Epithelial cell of esophagus (primary cell): ENCODE results near the gene SEMA4D.
A peak's percentile ranks its signal among the peaks of the same experiment; 100 is the strongest.

ENCODE experiments used
- DNase-seq: peaks from one replicate; pipeline ENCODE4 v3.0.0; 2010; ENCODE audit warnings: low read depth
- H3K4me3 ChIP-seq: 2 replicates; pipeline ENCODE4 v1.5.1; 2011; ENCODE audit warnings: mild to moderate bottlenecking, low read length, control low read depth
- TF ChIP-seq, protein P1 (sequence below): IDR thresholded peaks from 2 replicates; pipeline ENCODE4 v1.5.1; 2011; ENCODE audit warnings: low read depth, mild to moderate bottlenecking, low read length, control low read depth, inconsistent platforms; ENCODE audit not compliant: insufficient read depth; ENCODE audit errors: missing control alignments

Gene SEMA4D

DNA sequence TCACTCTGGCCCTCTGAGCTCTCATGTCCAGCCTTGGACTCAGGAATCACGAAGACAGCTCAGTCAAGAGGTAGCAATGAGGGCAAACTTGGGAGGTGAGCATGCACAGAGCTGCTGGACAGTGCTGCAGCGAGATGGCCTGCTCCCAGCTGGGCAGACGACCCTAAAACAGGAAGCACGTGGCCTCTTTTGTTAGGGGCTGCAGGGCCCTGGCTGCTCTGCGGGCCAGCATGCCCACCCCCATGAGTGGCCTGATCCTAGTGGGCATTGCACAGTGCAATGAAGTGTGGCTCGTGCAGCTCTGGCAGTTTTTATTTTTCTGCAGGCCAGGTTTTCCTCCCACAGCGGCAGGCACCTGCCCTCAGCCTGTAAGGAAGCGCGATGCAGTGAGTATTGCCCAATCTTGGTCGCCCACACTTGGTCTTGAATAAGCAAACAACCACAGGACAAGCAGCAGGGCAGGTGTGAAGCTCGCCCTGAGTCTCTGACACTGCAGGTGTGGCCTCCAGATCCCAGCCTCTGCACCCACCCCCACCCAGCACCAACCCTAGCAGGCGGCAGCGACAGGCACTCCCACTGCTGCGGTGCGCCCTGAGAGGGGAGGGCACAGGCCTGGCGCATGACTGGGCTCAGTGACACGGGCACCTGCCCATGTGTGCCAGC is 60.8 kb downstream of the SEMA4D start:
- no peak overlapping the region for H3K4me3 ChIP-seq
- TF ChIP-seq, protein P1, sequence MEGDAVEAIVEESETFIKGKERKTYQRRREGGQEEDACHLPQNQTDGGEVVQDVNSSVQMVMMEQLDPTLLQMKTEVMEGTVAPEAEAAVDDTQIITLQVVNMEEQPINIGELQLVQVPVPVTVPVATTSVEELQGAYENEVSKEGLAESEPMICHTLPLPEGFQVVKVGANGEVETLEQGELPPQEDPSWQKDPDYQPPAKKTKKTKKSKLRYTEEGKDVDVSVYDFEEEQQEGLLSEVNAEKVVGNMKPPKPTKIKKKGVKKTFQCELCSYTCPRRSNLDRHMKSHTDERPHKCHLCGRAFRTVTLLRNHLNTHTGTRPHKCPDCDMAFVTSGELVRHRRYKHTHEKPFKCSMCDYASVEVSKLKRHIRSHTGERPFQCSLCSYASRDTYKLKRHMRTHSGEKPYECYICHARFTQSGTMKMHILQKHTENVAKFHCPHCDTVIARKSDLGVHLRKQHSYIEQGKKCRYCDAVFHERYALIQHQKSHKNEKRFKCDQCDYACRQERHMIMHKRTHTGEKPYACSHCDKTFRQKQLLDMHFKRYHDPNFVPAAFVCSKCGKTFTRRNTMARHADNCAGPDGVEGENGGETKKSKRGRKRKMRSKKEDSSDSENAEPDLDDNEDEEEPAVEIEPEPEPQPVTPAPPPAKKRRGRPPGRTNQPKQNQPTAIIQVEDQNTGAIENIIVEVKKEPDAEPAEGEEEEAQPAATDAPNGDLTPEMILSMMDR, result no peak
- peak; percentile 29 for DNase-seq

DNA sequence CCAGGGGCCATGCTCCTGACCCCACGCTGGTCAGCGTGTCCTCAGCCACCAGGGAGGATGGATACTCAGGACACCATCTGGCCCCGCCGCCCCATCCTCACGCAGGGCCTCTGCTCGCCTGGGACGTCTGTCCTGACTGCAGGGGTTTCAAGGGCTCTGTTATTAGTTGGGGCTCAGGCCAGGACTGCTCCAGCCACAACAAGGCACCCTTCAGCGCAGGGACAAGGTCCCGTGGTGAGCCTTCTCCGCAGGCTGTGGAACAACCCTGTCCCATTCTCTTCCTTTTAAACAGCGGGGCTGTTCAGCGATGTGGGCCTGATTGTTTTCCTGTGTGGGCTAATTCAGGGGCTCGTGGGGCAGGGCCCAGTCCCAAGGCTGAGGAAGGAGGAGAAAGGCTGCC is 61.6 kb downstream of the SEMA4D start:
- no peak overlapping the region for H3K4me3 ChIP-seq
- TF ChIP-seq, protein P1, result no peak
- DNase-seq, result no peak

DNA sequence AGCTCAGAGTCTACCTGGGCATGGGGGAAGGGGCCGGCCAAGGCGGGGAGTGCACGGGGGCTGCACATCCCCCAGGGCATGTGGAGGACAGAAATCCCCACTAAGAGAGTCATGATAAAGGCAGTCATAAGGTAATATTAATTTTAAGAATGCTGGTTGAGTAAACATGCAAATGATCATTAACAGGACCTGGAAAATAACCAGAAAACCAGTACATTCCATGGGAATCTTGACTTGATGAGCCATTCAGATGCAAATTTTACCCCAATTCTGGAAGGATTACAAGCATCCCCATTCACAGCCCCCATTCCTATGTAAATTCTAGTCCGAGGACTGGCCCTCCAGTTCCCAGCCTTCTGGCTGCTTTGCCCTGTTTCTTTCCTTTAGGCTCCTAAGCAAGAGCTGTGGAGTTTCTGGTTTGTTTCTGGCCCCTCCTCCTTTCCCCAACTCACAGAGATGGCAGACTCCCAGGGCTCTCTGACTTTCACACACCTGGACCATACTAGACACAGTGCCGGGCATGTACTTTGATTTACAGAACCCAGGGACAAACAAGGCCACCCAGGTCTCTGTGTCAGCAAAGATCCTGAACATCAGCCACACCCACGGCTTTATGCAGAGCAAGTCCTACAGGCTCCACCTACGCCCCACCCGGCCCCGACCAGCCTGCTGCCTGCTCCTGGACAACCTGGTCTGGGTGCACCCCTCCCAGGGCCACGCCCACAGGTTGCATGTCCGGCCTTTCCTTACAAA is 62.7 kb downstream of the SEMA4D start:
- DNase-seq, result peak; percentile 47
- TF ChIP-seq, protein P1, result no peak
- H3K4me3 ChIP-seq, result no peak overlapping the region

DNA sequence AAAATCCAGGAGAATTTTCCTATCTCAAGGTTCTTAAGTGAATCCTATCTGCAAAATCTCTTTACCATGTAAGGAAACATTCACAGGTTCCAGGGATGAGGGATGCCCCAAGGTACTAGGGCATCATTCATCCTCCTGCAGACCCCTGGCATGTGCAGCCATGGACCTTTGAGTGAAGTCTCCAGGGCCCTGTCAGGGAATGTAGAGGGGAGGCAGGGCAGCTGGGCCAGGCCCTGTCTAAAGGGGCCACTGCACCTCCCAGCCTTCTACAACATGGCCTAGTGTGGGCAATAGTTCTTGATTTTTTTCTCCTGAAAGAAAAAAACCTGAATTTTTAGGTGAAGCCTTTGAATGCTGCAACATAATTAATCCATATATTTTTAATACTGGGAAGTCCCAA is 63.3 kb downstream of the SEMA4D start:
- no peak for DNase-seq
- TF ChIP-seq, protein P1, result no peak
- no peak overlapping the region for H3K4me3 ChIP-seq

DNA sequence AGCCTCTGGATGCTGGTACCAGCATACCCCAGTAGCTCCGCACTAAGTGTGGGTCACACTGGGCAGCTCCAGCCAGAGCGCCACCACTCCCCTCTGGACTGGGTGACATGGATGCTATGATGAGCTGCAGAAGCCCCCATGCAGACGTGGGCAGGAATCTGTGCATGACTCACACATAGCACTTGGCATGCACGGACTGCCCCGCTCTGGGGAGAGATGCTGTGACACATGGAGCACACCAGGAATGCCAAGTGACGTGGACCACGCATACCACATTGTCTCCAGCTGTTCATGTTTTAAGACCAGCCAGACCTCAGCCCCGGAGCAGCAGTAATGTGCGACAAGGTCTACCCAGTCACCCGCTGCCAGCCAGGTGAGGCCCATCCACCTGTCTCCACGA is 64.1 kb downstream of the SEMA4D start:
- no peak for DNase-seq
- H3K4me3 ChIP-seq, result no peak overlapping the region

DNA sequence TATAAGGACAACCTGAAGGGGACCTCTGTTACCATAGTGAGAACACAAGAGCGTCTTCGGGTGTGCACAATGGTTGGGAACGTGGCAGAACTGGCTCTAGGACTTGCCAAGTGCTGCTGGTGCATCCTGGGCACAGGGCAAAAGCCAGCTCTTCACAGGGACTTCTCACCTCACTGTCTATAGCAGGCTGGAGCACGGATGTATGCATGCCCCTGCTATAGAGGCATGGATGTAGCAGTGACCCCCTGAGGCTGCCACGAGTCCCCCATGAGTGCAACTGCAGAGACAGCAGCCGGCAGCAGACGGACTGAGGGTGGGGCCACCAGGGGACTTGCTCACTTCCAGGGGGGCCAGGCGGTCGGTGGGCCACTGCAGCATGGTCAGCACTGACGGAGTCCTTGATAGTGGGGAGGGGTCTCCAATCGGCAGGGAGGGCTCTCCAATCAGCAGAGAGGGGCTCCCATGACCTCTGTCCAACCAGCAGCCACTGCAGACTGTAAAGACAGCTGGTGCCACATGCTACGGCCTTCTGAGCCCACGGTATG is 64.9 kb downstream of the SEMA4D start:
- TF ChIP-seq, protein P1, result no peak
- DNase-seq, result no peak

More for the DNA sequence above, 64.1 kb downstream of the SEMA4D start:
- TF ChIP-seq, protein P1, result no peak

More for the DNA sequence above, 64.9 kb downstream of the SEMA4D start:
- H3K4me3 ChIP-seq, result no peak overlapping the region
